ENCODE results near the gene CHTF8.

CHTF8 gene

GRCh38 chr16:69113216-69113615 is 19.2 kb downstream of the CHTF8 start:
- DNase-seq (ENCODE audit: low read depth, low spot score) = no peak

DNA sequence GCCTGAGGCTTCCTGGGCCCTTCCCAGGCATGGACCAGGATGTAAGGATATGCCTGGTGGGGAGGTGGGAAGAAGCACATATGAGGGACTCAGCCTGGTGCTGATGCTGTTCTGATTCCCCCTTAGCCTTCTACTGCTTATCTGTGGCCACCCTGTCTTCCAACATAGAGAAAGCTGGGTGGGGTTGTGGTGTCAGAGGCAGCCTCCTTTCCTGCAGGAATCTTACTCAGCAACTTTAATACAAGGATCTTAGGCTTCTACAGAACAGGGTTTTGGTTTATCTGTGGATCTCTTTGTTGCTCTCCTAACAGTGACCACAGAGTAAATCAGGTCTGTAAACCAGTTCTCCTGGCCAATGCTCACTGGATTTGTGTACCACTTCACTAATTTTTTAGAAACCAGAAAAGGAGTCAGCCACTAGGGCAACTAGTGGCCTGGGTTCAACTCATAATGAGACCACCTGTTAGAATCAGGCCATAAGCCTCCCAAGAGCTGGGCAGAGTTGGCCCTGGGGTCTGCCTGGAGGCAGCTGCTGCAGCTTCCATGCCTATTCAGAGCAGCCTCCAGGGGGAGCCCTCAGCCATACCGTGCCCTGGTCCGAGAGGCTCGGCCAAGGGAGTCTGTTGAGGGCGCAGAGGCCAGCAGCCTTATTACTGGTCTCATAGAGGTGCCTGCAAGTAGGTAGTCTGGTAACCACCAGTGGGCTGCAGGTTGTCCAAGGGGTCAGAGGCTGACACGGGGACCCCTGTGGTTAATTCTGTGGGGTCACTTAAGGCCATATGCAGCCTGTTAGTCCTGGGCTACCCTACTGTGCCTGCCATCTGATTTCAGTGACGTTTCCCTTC is 19.9 kb downstream of the CHTF8 start:
- no peak for DNase-seq (ENCODE audit: low read depth, low spot score)

DNA sequence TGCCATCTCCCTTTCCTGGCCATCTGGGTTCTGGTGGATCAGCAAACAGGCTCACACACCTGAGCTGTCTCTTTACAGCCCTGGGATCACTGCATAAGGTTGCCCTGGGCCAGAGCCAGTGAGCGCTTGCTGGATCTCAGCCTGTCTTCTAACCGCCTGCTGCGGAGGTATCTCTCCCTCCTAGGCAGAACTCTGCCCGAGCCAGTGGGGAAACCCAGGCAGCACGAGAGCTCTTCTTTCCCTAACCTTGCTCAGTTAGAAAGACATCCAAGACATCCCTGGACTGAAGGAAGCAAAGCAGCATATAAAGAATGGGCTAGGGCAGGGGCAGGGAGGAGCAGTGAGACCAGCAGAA is 20.5 kb downstream of the CHTF8 start:
- DNase-seq (ENCODE audit: low read depth, low spot score) = no peak

DNA sequence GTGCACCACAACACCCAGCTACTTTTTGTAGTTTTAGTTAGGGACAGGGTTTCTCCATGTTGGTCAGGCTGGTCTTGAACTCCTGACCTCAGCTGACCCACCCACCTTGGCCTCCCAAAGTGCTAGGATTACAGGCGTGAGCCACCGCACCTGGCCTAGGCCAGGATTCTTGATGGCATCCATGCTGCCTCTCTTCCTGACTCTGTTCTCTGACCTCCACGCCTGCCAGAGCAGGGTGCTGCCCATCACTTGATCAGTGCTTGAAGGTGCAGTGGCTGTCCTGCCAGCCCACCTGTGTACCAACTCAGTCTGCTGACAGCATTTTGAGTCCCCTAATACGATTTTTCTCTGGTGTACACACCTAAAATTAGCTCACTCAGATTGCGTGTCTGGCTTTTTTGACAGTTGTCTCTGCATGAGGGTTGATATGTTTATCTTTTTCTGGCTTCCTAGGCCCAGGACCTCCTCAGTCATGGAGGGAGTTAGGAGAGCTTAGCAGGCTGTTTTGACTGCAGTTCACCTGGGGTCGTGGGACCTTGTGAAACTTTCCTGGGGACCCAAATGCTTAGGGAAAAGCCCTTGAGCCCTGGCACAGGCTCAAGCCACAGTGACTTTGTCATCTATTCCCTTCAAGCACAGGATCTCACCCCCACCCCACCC is 21.0 kb downstream of the CHTF8 start:
- DNase-seq (ENCODE audit: low read depth, low spot score) = no peak

DNA sequence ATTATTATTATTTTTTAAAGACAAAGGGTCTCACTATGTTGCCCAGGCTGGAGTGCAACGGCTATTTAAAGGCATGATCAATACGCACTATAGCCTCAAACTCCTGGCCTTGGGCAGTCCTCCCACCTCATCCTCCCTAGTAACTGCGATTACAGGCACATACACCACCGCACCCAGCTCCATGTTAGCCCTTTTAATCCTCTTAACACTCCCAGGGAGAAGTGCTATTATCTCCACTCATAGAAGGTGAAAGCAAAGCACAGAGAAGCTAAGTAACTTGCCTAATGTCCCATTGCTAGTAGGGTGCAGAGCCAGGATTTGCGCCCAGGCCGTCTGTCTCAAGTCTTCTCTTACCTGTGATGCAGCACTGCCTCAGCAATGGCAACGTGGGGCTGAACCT is 22.0 kb downstream of the CHTF8 start:
- no peak for DNase-seq (ENCODE audit: low read depth, low spot score)

GRCh38 chr16:69109486-69110270 is 22.7 kb downstream of the CHTF8 start:
- no peak for DNase-seq (ENCODE audit: low read depth, low spot score)

GRCh38 chr16:69108905-69109252 is 23.5 kb downstream of the CHTF8 start:
- DNase-seq (ENCODE audit: low read depth, low spot score) = no peak

- DNase-seq (ENCODE audit: low read depth, low spot score) = no peak
Measured at GRCh38 chr16:69108064-69108904, 24.1 kb downstream of the CHTF8 start.

- DNase-seq (ENCODE audit: low read depth, low spot score) = no peak
Measured at GRCh38 chr16:69107316-69107962, 24.9 kb downstream of the CHTF8 start.

DNA sequence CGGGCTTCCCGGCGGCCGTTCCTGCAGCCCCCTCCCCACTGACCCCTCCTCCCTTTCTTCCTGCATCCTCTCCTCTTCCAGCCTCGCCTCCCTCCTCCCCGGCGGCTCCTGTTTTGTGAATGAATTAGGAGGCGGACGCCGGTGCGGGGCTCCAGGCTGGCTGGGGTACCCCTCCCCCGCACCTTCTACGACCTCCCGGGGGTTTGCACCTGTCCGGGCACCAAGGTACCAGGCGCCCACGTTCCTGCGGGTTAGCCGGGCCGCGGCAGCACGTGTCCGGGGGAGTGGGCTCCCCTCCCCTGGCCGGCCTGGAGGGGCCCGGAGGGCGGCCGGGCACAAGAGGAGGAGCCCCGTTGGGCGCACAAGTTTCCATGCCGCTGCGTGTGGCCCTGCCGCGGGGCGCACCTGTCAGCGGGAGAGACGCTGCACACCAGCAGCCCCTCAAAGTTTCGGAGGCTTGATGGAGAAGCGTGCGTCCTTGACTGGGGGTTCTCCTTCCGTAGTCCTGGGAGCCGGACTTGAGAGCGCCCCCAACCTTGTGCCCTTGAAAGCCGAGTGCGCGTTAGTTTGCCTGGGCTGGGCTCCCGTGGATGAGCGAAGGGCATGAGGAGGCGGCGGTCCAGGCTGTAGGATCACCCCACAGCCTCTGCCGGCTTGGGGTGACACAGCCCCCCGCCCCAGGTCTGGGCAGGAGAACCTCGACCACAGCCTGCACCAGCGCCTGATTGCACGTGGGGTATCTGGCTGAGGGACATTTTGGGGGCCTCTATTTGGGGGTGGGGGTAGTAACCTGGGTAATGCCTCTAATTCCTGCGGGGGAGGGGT is 25.7 kb downstream of the CHTF8 start:
- no peak for DNase-seq (ENCODE audit: low read depth, low spot score)

DNA sequence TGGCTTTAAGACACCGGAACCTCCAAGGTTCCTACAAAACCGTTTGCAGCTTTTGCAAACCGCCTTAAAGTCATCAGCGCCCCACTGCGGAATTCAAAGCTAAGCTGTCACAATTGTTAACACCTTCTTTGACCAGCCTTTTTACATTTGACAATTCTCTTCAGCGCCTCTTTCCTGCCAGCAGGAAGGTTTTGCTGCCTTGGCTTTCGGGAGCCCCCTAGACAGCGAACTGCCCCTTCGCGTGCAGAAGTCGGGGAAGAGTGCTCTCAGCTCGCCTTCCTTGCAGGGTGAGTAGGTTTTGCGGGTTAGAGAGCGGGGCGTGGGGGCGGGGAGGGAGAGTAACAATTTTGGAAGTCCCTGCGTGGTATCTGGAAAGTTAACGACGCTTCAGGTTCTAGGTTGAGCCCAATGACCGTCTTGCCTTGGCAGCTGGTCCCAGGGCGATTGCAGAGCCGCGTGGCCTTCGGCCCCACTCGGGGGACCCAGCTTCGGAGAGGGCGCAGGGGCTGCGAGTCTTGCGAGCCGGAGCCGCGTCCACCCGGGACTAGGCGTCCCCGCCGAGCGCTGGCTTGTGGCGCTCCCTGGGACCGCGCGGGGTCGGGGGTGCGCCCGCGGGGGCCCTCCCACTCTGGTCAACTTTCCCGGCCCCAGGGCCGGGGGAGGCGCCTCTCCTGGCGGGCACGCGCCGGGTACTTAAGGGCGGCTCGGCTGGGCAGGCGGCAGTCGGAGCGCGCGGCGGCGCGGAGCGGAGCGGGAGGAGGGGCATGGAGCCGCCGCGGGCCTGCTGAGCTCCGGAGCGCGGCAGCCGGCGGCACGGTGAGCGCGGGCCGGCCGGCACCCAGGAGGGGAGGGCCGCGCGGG is 26.7 kb downstream of the CHTF8 start, which contains the start of gene HAS3:
Gene HAS3, plus strand, starts transcription at position 153 of the 861 bp plus-strand sequence. CDS start 3,743 bp downstream, outside the sequence.
- no peak for DNase-seq (ENCODE audit: low read depth, low spot score)

GRCh38 chr16:69100071-69100691 is 32.2 kb downstream of the CHTF8 start:
- no peak for DNase-seq (ENCODE audit: low read depth, low spot score)

GRCh38 chr16:69095193-69095592 is 37.2 kb downstream of the CHTF8 start:
- DNase-seq (ENCODE audit: low read depth, low spot score) = no peak

- no peak for DNase-seq (ENCODE audit: low read depth, low spot score)
Measured at GRCh38 chr16:69094501-69094900, 37.9 kb downstream of the CHTF8 start.

- no peak for DNase-seq (ENCODE audit: low read depth, low spot score)
Measured at GRCh38 chr16:69093974-69094373, 38.4 kb downstream of the CHTF8 start.

DNA sequence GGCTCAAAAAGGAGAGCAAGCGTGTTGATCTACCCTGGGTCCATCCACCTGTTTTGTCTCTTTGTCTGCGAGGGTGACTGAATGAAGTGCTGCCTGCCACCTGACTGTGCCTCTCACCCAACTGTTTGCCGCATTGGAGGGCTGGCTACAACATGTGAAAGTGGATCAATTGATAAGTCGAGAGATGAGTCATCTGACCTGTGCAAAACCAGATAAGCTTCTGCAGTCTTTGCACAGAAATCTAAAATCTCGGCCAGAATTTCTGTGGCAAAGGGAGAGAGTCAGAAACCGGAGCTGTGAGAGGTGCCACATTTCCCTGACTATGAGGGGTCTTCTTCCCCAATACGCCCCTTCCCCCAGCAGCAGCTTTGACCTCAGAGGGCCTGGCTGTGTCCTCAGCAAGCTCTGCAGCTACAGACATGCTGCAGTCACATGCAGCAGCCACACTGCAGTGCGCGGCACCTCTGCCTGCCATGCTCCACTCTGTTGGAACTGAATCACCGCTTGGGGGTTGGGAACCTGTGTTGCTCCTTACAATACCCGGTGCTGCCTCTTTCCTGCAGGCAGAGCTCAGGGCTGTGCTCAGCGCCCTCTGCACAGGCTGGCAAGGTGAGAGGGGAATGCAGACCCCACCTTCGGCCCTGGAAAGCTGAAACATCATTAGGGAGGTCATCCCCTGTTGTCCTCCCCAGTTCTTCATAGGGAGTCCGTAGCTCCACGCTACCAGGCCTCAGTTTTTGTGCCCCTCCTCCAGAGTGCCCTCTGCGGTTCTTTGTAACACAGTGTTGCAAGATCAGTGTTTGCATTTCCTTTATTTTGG is 43.1 kb downstream of the CHTF8 start:
- no peak for DNase-seq (ENCODE audit: low read depth, low spot score)

GRCh38 chr16:69088684-69089083 is 43.7 kb downstream of the CHTF8 start:
- no peak for DNase-seq (ENCODE audit: low read depth, low spot score)

GRCh38 chr16:69087161-69087581 is 45.2 kb downstream of the CHTF8 start:
- DNase-seq (ENCODE audit: low read depth, low spot score) = no peak
